ENCODE results near the gene LAMTOR2. TPM values are rescaled to one million over a fixed set of nuclear protein-coding genes. Genes with fewer than 3 reads are reported as not detected.
A peak's percentile ranks its signal among the peaks of the same experiment; 100 is the strongest.

The LAMTOR2 gene
- total and polyA plus RNA-seq, 10 of the 15 experiments (the other 5 are each of a cell fraction or from before 2014, with no cell fraction given) = 71.9 to 264 (median 97.0) TPM

DNA sequence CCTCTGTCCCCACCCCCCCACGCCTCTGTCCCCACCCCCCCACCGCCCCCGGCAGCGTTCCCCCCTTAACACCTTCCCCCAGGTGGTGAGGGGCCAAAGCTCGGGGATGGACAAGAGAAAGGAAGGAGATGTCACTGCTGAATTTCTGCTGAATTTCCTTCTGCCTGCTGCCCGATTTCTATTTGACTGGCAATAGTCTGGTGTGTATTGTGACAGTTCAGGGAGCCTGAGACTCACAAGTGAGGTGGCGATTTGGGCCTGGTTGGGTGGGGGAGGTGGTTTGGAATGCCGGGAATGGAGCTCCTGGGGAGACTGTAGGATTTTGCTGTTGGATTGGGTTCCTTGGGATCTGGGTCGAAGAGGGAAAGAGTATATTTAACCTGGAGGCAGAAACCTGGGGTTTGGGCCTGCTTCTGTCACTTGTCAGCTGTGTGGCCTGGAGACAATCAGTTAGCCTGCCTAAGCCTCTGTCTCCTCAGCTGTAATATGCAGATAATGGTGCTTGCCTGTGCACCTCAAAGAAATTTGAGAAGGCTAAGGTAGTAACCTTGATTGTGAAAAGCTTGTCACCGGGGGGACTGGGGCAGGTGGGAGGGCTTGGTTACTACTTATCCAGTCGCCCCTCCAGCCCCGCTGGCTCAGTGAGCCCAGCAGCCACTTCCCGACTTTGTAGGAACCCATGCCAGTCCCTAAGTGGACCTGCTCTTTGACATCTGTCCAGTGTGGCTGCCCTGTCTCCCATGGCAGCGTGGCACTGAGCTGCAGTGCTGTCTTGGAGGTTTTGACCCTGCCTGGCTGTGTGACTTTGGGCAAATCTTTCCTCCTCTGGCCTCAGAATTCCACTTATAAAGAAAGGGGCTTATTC is 52.3 kb downstream of the LAMTOR2 start:
- TF ChIP-seq SRF (IDR thresholded peaks at IDR 0.05; ENCODE audit: low read depth in 2 of 2, low read length in 2 of 2) (no peak), SMARCA5 (IDR thresholded peaks at IDR 0.05) (peak; percentile 32; the same call in 1 of the 2 replicates)
- FAIRE-seq = no peak
- in situ Hi-C loops (cut with MboI) (no loop called here), intact Hi-C loops (cut with micrococcal nuclease; ENCODE audit: unreplicated experiment) (no loop called here)
- peak overlapping the region; percentile 86 for H2AFZ ChIP-seq (ENCODE audit: control insufficient read depth, low read depth, low read length)
- peak overlapping the region; percentile 66 for H3K9ac ChIP-seq (ENCODE audit: control insufficient read depth, insufficient read depth, low read length)
- peaks cover 30% of the 10 kb centered on the region for H3K4me1 ChIP-seq (ENCODE audit: control insufficient read depth, insufficient read depth, low read length)
- peak overlapping the region; percentile 45; the same call in 1 of the 2 replicates for H3K4me3 ChIP-seq
- SMC1A ChIA-PET (ENCODE audit: uncharacterized antibody, unreplicated experiment) = interaction anchor here (1.6 to 23.8 kb wide), 3 partner anchors 10 to 43 kb away, joined by 3 to 874 read pairs (median 24); partner anchors contain the start of gene LMNA
- H3K79me2 ChIP-seq (ENCODE audit: control insufficient read depth, insufficient read depth, low read length) = no peaks in the 10 kb centered on the region
- H3K27me3 ChIP-seq (replicated peaks in 1 of 2; ENCODE audit: control insufficient read depth in 2 of 2, insufficient read depth in 2 of 2, low read length in 1 of 2) = no peaks in the 10 kb centered on the region
- CTCF ChIA-PET = interaction anchor here (0.7 to 21.5 kb wide), 6 partner anchors 11 to 228 kb away, joined by 3 to 1294 read pairs (median 4); partner anchors contain the start of gene LMNA
- no peaks in the 10 kb centered on the region for H4K20me1 ChIP-seq (ENCODE audit: control insufficient read depth, insufficient read depth)
- no peaks in the 10 kb centered on the region for H3K36me3 ChIP-seq (ENCODE audit: control insufficient read depth in 2 of 2, insufficient read depth in 2 of 2, low read length in 1 of 2)
- DNase-seq (ENCODE audit: low read depth, low spot score) = no peak
- H3K4me2 ChIP-seq (ENCODE audit: control insufficient read depth, insufficient read depth) = peak overlapping the region; percentile 89
- RAD21 ChIA-PET (ENCODE audit: unreplicated experiment) = interaction anchor here (0.9 to 22.4 kb wide), 4 partner anchors 10 to 118 kb away, joined by 3 to 695 read pairs (median 14); partner anchors contain the start of gene LMNA
- H3K27ac ChIP-seq (ENCODE audit: control insufficient read depth, insufficient read depth) = peak overlapping the region; percentile 57
- H3K9me3 ChIP-seq (replicated peaks; ENCODE audit: control insufficient read depth, insufficient read depth, low read length) = no peaks in the 10 kb centered on the region
- TSS peak; percentile 96 for BruUV-seq (replicated peaks)
- 67% methylated on average over 10 of the region's 14 CpGs for WGBS (ENCODE audit: insufficient coverage, insufficient replicate concordance, low lambda C conversion rate, missing lambda C conversion rate)
- POLR2A ChIA-PET = interaction anchor here (0.9 to 6.1 kb wide), 7 partner anchors 9 to 900 kb away, joined by 3 to 128 read pairs (median 9); partner anchors contain the start of genes LMNA and PMF1
- ATAC-seq = peak; percentile 38

GRCh38 chr1:156108057-156108456 is 53.5 kb downstream of the LAMTOR2 start:
- intact Hi-C loops (cut with micrococcal nuclease; ENCODE audit: unreplicated experiment) = no loop called here
- no peaks in the 10 kb centered on the region for H3K9me3 ChIP-seq (replicated peaks; ENCODE audit: control insufficient read depth, insufficient read depth, low read length)
- H3K4me3 ChIP-seq = no peak overlapping the region
- H3K27me3 ChIP-seq (replicated peaks in 1 of 2; ENCODE audit: control insufficient read depth in 2 of 2, insufficient read depth in 2 of 2, low read length in 1 of 2) = no peaks in the 10 kb centered on the region
- no TSS peak for BruUV-seq (replicated peaks)
- CTCF ChIA-PET = interaction anchor here (0.9 to 21.5 kb wide), 3 partner anchors 8 to 16 kb away, joined by 3 to 1294 read pairs (median 55); partner anchors contain the start of gene LMNA
- H4K20me1 ChIP-seq (ENCODE audit: control insufficient read depth, insufficient read depth) = no peaks in the 10 kb centered on the region
- H3K27ac ChIP-seq (ENCODE audit: control insufficient read depth, insufficient read depth) = no peak overlapping the region
- WGBS (ENCODE audit: insufficient coverage, insufficient replicate concordance, low lambda C conversion rate, missing lambda C conversion rate) = 65% methylated on average over 3 of the region's 3 CpGs
- DNase-seq (ENCODE audit: low read depth, low spot score) (no peak), ATAC-seq (no peak), FAIRE-seq (no peak)
- no peak overlapping the region for H2AFZ ChIP-seq (ENCODE audit: control insufficient read depth, low read depth, low read length)
- RAD21 ChIA-PET (ENCODE audit: unreplicated experiment) = interaction anchor here (22.4 kb wide), 1 partner anchor 14 kb away, joined by 695 read pairs; the partner anchor contains the start of gene LMNA
- SMC1A ChIA-PET (ENCODE audit: uncharacterized antibody, unreplicated experiment) = interaction anchor here (2.5 to 23.8 kb wide), 2 partner anchors 12 to 16 kb away, joined by 24 to 874 read pairs; partner anchors contain the start of gene LMNA
- no peaks in the 10 kb centered on the region for H3K36me3 ChIP-seq (ENCODE audit: control insufficient read depth in 2 of 2, insufficient read depth in 2 of 2, low read length in 1 of 2)
- H3K79me2 ChIP-seq (ENCODE audit: control insufficient read depth, insufficient read depth, low read length) = no peaks in the 10 kb centered on the region
- H3K4me2 ChIP-seq (ENCODE audit: control insufficient read depth, insufficient read depth) = no peak overlapping the region
- POLR2A ChIA-PET = interaction anchor here (1.5 to 6.1 kb wide), 4 partner anchors 9 to 12 kb away, joined by 5 to 128 read pairs (median 10); partner anchors contain the start of gene LMNA
- no peak overlapping the region for H3K9ac ChIP-seq (ENCODE audit: control insufficient read depth, insufficient read depth, low read length)
- peaks cover 30% of the 10 kb centered on the region for H3K4me1 ChIP-seq (ENCODE audit: control insufficient read depth, insufficient read depth, low read length)
- in situ Hi-C loops (cut with MboI) = no loop called here
- TF ChIP-seq RELB (IDR thresholded peaks at IDR 0.05; ENCODE audit: low read depth) (no peak), CBFB (IDR thresholded peaks at IDR 0.05; ENCODE audit: low read depth) (no peak), ELK1 (IDR thresholded peaks at IDR 0.05; ENCODE audit: low read depth, low read length) (no peak)
- TF ChIP-seq, protein P1, sequence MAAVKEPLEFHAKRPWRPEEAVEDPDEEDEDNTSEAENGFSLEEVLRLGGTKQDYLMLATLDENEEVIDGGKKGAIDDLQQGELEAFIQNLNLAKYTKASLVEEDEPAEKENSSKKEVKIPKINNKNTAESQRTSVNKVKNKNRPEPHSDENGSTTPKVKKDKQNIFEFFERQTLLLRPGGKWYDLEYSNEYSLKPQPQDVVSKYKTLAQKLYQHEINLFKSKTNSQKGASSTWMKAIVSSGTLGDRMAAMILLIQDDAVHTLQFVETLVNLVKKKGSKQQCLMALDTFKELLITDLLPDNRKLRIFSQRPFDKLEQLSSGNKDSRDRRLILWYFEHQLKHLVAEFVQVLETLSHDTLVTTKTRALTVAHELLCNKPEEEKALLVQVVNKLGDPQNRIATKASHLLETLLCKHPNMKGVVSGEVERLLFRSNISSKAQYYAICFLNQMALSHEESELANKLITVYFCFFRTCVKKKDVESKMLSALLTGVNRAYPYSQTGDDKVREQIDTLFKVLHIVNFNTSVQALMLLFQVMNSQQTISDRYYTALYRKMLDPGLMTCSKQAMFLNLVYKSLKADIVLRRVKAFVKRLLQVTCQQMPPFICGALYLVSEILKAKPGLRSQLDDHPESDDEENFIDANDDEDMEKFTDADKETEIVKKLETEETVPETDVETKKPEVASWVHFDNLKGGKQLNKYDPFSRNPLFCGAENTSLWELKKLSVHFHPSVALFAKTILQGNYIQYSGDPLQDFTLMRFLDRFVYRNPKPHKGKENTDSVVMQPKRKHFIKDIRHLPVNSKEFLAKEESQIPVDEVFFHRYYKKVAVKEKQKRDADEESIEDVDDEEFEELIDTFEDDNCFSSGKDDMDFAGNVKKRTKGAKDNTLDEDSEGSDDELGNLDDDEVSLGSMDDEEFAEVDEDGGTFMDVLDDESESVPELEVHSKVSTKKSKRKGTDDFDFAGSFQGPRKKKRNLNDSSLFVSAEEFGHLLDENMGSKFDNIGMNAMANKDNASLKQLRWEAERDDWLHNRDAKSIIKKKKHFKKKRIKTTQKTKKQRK (IDR thresholded peaks at IDR 0.05; ENCODE audit: low read depth, low read length) = no peak
- TF ChIP-seq, protein P2, sequence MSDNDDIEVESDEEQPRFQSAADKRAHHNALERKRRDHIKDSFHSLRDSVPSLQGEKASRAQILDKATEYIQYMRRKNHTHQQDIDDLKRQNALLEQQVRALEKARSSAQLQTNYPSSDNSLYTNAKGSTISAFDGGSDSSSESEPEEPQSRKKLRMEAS (IDR thresholded peaks at IDR 0.05; ENCODE audit: low read depth, low read length) = no peak

Measured in GM12878 (cell line).